Measurements from ENCODE around the gene ELL2.
"Not testable (repeated sequence)": the region's sequence is repeated elsewhere in the genome, so short reads cannot be mapped to it uniquely, and the experiment has no call there.

Gene ELL2

GRCh38 chr5:95907740-95908706 lies 53.6 kb downstream of the ELL2 start:
- DNase-seq = no peak

GRCh38 chr5:95907067-95907705 lies 54.5 kb downstream of the ELL2 start:
- no peak for DNase-seq

- not testable (repeated sequence) for DNase-seq
Observed at GRCh38 chr5:95906398-95906797, 55.3 kb downstream of the ELL2 start.

- DNase-seq = no peak
Observed at GRCh38 chr5:95904827-95905226, 56.8 kb downstream of the ELL2 start.

- no peak for DNase-seq
Observed at GRCh38 chr5:95903838-95904237, 57.8 kb downstream of the ELL2 start.

GRCh38 chr5:95901676-95902627 lies 59.7 kb downstream of the ELL2 start:
- DNase-seq = no peak

- DNase-seq = no peak
Observed at GRCh38 chr5:95900383-95900958, 61.2 kb downstream of the ELL2 start.

- DNase-seq = no peak
Observed at GRCh38 chr5:95899829-95900228, 61.8 kb downstream of the ELL2 start.

GRCh38 chr5:95899006-95899405 lies 62.6 kb downstream of the ELL2 start:
- DNase-seq = no peak

- no peak for DNase-seq
Observed at GRCh38 chr5:95895771-95896170, 65.9 kb downstream of the ELL2 start.

GRCh38 chr5:95895251-95895650 lies 66.4 kb downstream of the ELL2 start:
- no peak for DNase-seq

GRCh38 chr5:95892784-95893354 lies 68.8 kb downstream of the ELL2 start:
- peak; percentile 69 for DNase-seq

GRCh38 chr5:95891499-95891898 lies 70.2 kb downstream of the ELL2 start:
- DNase-seq = no peak

- no peak for DNase-seq
Observed at GRCh38 chr5:95889076-95889475, 72.6 kb downstream of the ELL2 start.

GRCh38 chr5:95887977-95888376 lies 73.7 kb downstream of the ELL2 start:
- no peak for DNase-seq

GRCh38 chr5:95886340-95887044 lies 75.2 kb downstream of the ELL2 start:
- no peak for DNase-seq

GRCh38 chr5:95884511-95884910 lies 77.1 kb downstream of the ELL2 start:
- DNase-seq = peak; percentile 96

- DNase-seq = peak; percentile 84
Observed at GRCh38 chr5:95884017-95884325, 77.7 kb downstream of the ELL2 start.

- DNase-seq = no peak
Observed at GRCh38 chr5:95883185-95884016, 78.2 kb downstream of the ELL2 start.

GRCh38 chr5:95881833-95882232 lies 79.8 kb downstream of the ELL2 start:
- no peak for DNase-seq
